Fibroblast of villous mesenchyme (primary cell): ENCODE results near the gene DNAJA4. TPM values are rescaled to one million over a fixed set of nuclear protein-coding genes. Genes with fewer than 3 reads are reported as not detected.

Experiments used
- DNase-seq: peaks from one replicate; pipeline ENCODE4 v3.0.0-alpha.2; 2010; ENCODE audit warnings: low read depth
- H3K4me3 ChIP-seq: 2 replicates; pipeline ENCODE4 v1.5.1; 2011; ENCODE audit warnings: low read depth, mild to moderate bottlenecking, low read length
- CTCF ChIP-seq: IDR thresholded peaks from 2 replicates; pipeline ENCODE4 v1.5.1; 2012; ENCODE audit warnings: low read depth, mild to moderate bottlenecking, low read length; ENCODE audit not compliant: insufficient read depth
- total RNA-seq: library from RNA; depleted of rRNA; stranded (reverse); fragments of >200 nt; gene quantifications from 2 replicates; pipeline ENCODE4 v1.2.3, GENCODE V29; 2012

Gene DNAJA4
- total RNA-seq, 1 donor: 4.3 TPM

GRCh38 chr15:78276064-78276943 is 11.9 kb downstream of the DNAJA4 start:
- no peak for TF ChIP-seq CTCF
- DNase-seq: no peak
- H3K4me3 ChIP-seq: no peak overlapping the region

- no peak overlapping the region for H3K4me3 ChIP-seq
- TF ChIP-seq CTCF: no peak
- no peak for DNase-seq
Observed at GRCh38 chr15:78280319-78281072, 16.1 kb downstream of the DNAJA4 start.

GRCh38 chr15:78282324-78282723 is 18.0 kb downstream of the DNAJA4 start:
- TF ChIP-seq CTCF: no peak
- H3K4me3 ChIP-seq: no peak overlapping the region
- no peak for DNase-seq

- no peak overlapping the region for H3K4me3 ChIP-seq
- no peak for DNase-seq
- peak; percentile 2 for TF ChIP-seq CTCF
Observed at GRCh38 chr15:78284758-78285157, 20.4 kb downstream of the DNAJA4 start.

- no peak for TF ChIP-seq CTCF
- DNase-seq: no peak
- no peak overlapping the region for H3K4me3 ChIP-seq
Observed at GRCh38 chr15:78290222-78290621, 25.9 kb downstream of the DNAJA4 start.

GRCh38 chr15:78291052-78291451 is 26.7 kb downstream of the DNAJA4 start:
- H3K4me3 ChIP-seq: no peak overlapping the region
- TF ChIP-seq CTCF: no peak
- no peak for DNase-seq
